SK-N-SH (cell line): ENCODE measurements around the gene SPATA16. TPM values are rescaled to one million over a fixed set of nuclear protein-coding genes. Genes with fewer than 3 reads are reported as not detected.

ENCODE experiments used
- CTCF ChIA-PET: fragments of 300-600, 350-600 bp; formaldehyde crosslinking; extraction: SDS; loops from one replicate; lab custom pipeline; 2021; lab: Yijun Ruan, JAX
- POLR2A ChIA-PET: fragments of 350-600 bp; sonication (Branson Sonifier 250); formaldehyde crosslinking; extraction: SDS; loops from one replicate; lab custom pipeline; 2020; ENCODE audit warnings: antibody characterized with exemption, inconsistent platforms; lab: Yijun Ruan, JAX
- DNase-seq: peaks from one replicate; pipeline ENCODE4 v3.0.0; 2012
- H2AFZ ChIP-seq: fragments of 200-600 bp; sonication (generic); 2 replicates; pipeline ENCODE4 v1.8.1; 2016; ENCODE audit warnings: antibody characterized with exemption, mild to moderate bottlenecking, low read depth
- H3F3A ChIP-seq: fragments of 200-600 bp; sonication (generic); replicated peaks from 2 replicates; pipeline ENCODE3; 2016; ENCODE audit warnings: antibody characterized with exemption, mild to moderate bottlenecking; ENCODE audit not compliant: insufficient read depth
- H3K27ac ChIP-seq, 2 experiments: fragments of 200-500 bp in 1 of 2; fragments of 200-600 bp in 1 of 2; sonication (Bioruptor generic) in 1 of 2; sonication (generic), shearing (Covaris generic) in 1 of 2; 2 replicates each; pipeline versions ENCODE4 v1.5.1 to v1.6.1; 2014 to 2016; ENCODE audit warnings: low read depth in 2 of 2, inconsistent platforms in 1 of 2, low read length in 1 of 2, mild to moderate bottlenecking in 1 of 2, mixed read lengths in 1 of 2
- H3K27me3 ChIP-seq: fragments of 200-600 bp; sonication (generic), shearing (Covaris generic); 2 replicates; pipeline ENCODE4 v1.6.1; 2016; ENCODE audit warnings: mixed run types; ENCODE audit not compliant: insufficient read depth
- H3K36me3 ChIP-seq, 2 experiments: fragments of 200-500 bp in 1 of 2; fragments of 200-600 bp in 1 of 2; sonication (Bioruptor generic) in 1 of 2; sonication (generic) in 1 of 2; replicated peaks in 1 of 2; 2 replicates each; pipeline versions ENCODE3 to v1.5.1; 2014 to 2016; ENCODE audit warnings: low read length in 1 of 2, mild to moderate bottlenecking in 1 of 2; ENCODE audit not compliant: insufficient read depth in 2 of 2, control insufficient read depth in 1 of 2
- H3K4me1 ChIP-seq, 2 experiments: fragments of 200-500 bp in 1 of 2; fragments of 200-600 bp in 1 of 2; sonication (Bioruptor generic) in 1 of 2; sonication (generic), shearing (Covaris generic) in 1 of 2; 2 replicates each; pipeline versions ENCODE4 v1.5.1 to v1.6.1; 2014 to 2016; ENCODE audit warnings: low read depth in 1 of 2, low read length in 1 of 2, mixed run types in 1 of 2; ENCODE audit not compliant: insufficient read depth in 2 of 2, control insufficient read depth in 1 of 2
- H3K4me2 ChIP-seq: fragments of 200-600 bp; sonication (generic), shearing (Covaris generic); 2 replicates; pipeline ENCODE4 v1.6.1; 2017; ENCODE audit warnings: mixed run types
- H3K4me3 ChIP-seq, 2 experiments: fragments of 200-500 bp in 1 of 2; fragments of 200-600 bp in 1 of 2; sonication (Bioruptor generic) in 1 of 2; sonication (generic), shearing (Covaris generic) in 1 of 2; 2 replicates each; pipeline versions ENCODE4 v1.5.1 to v1.8.1; 2014 to 2016; ENCODE audit warnings: low read depth in 2 of 2, inconsistent platforms in 1 of 2, low read length in 1 of 2, mild to moderate bottlenecking in 1 of 2, mixed read lengths in 1 of 2, moderate library complexity in 1 of 2
- H3K79me2 ChIP-seq: fragments of 200-600 bp; sonication (generic); 2 replicates; pipeline ENCODE4 v1.8.1; 2017; ENCODE audit warnings: mild to moderate bottlenecking; ENCODE audit not compliant: insufficient read depth
- H3K9ac ChIP-seq: fragments of 200-600 bp; sonication (generic); 2 replicates; pipeline ENCODE4 v1.6.1; 2017; ENCODE audit warnings: mixed run types
- H3K9me2 ChIP-seq: fragments of 200-600 bp; sonication (generic); 2 replicates; pipeline ENCODE4 v1.6.1; 2017; ENCODE audit warnings: mixed run types
- H3K9me3 ChIP-seq: fragments of 200-600 bp; sonication (generic); 2 replicates; pipeline ENCODE4 v1.6.1; 2017; ENCODE audit warnings: mixed run types, mild to moderate bottlenecking, moderate library complexity
- H4K20me1 ChIP-seq: fragments of 200-600 bp; sonication (generic); 2 replicates; pipeline ENCODE4 v1.6.1; 2017; ENCODE audit warnings: mild to moderate bottlenecking, mixed run types; ENCODE audit not compliant: insufficient read depth
- EP300 ChIP-seq, 2 experiments: IDR thresholded peaks; 2 replicates each; pipeline versions ENCODE4 v1.4.0 to v1.6.1; 2012; ENCODE audit warnings: borderline replicate concordance in 1 of 2, low read depth in 1 of 2, low read length in 1 of 2
- FOSL2 ChIP-seq: IDR thresholded peaks from 2 replicates; pipeline ENCODE4 v1.4.0; 2012; ENCODE audit warnings: low read depth, mild to moderate bottlenecking, moderate library complexity, borderline replicate concordance
- FOXJ3 ChIP-seq: sonication (generic); formaldehyde crosslinking; IDR thresholded peaks from 2 replicates; pipeline ENCODE4 v1.5.1; 2020; ENCODE audit warnings: mild to moderate bottlenecking, missing genetic modification reagents
- FOXM1 ChIP-seq: IDR thresholded peaks from 2 replicates; pipeline ENCODE4 v1.4.0; 2012; ENCODE audit warnings: low read depth, mild to moderate bottlenecking
- JUND ChIP-seq: IDR thresholded peaks from 2 replicates; pipeline ENCODE4 v1.4.0; 2012
- MEF2A ChIP-seq: IDR thresholded peaks from 2 replicates; pipeline ENCODE4 v1.4.0; 2012; ENCODE audit warnings: low read depth, borderline replicate concordance
- MXI1 ChIP-seq: IDR thresholded peaks from 2 replicates; pipeline ENCODE4 v1.6.1; 2012; ENCODE audit warnings: mild to moderate bottlenecking, low read depth, low read length, improper control_type of control experiment
- NFIC ChIP-seq: IDR thresholded peaks from 2 replicates; pipeline ENCODE4 v1.4.0; 2012; ENCODE audit warnings: borderline replicate concordance
- NRF1 ChIP-seq: IDR thresholded peaks from 2 replicates; pipeline ENCODE4 v1.6.1; 2012; ENCODE audit warnings: low read depth, mild to moderate bottlenecking, low read length
- RAD21 ChIP-seq: IDR thresholded peaks from 2 replicates; pipeline ENCODE4 v1.6.1; 2012; ENCODE audit warnings: mild to moderate bottlenecking, low read length
- SIN3A ChIP-seq: IDR thresholded peaks from 2 replicates; pipeline ENCODE4 v1.6.1; 2012; ENCODE audit warnings: low read depth, mild to moderate bottlenecking, low read length, moderate library complexity, borderline replicate concordance
- SMC3 ChIP-seq: IDR thresholded peaks from 2 replicates; pipeline ENCODE4 v1.6.1; 2012; ENCODE audit warnings: low read depth, low read length, improper control_type of control experiment
- TEAD4 ChIP-seq: IDR thresholded peaks from 2 replicates; pipeline ENCODE4 v1.4.0; 2012; ENCODE audit warnings: mild to moderate bottlenecking, borderline replicate concordance; ENCODE audit not compliant: insufficient read depth
- WGBS: methylation state at CpG from one replicate; pipeline ENCODE4 v1.1.6; 2017; ENCODE audit warnings: low lambda C conversion rate; 5-methylcytosine and 5-hydroxymethylcytosine counted together
- polyA plus RNA-seq, 3 experiments: library from polyadenylated mRNA; depleted of rRNA; stranded (reverse); fragments of >200 nt; gene quantifications; 2 replicates each; pipeline ENCODE4 v1.2.3, GENCODE V29; 2012
- TF ChIP-seq, protein P1 (sequence below): fragments of 150-350 bp; IDR thresholded peaks from 2 replicates; pipeline ENCODE4 v1.6.1; 2016; ENCODE audit warnings: mild to moderate bottlenecking, low read depth, low read length
- TF ChIP-seq, protein P2 (sequence below): fragments of 200-600 bp; sonication (generic); IDR thresholded peaks from 2 replicates; pipeline ENCODE4 v1.6.1; 2017; ENCODE audit warnings: antibody characterized with exemption, mild to moderate bottlenecking, moderate library complexity
- TF ChIP-seq, protein P3 (sequence below): IDR thresholded peaks from 2 replicates; pipeline ENCODE4 v1.4.0; 2012; ENCODE audit warnings: low read depth
- TF ChIP-seq, protein P4 (sequence below): IDR thresholded peaks from 2 replicates; pipeline ENCODE4 v1.4.0; 2012; ENCODE audit warnings: low read depth, borderline replicate concordance
- TF ChIP-seq, protein P5 (sequence below): IDR thresholded peaks from 2 replicates; pipeline ENCODE4 v1.4.0; 2012; ENCODE audit warnings: low read depth, borderline replicate concordance

The SPATA16 gene
- polyA plus RNA-seq, 1 of the 3 experiments (the other 2 are of a cell fraction) = not detected

DNA sequence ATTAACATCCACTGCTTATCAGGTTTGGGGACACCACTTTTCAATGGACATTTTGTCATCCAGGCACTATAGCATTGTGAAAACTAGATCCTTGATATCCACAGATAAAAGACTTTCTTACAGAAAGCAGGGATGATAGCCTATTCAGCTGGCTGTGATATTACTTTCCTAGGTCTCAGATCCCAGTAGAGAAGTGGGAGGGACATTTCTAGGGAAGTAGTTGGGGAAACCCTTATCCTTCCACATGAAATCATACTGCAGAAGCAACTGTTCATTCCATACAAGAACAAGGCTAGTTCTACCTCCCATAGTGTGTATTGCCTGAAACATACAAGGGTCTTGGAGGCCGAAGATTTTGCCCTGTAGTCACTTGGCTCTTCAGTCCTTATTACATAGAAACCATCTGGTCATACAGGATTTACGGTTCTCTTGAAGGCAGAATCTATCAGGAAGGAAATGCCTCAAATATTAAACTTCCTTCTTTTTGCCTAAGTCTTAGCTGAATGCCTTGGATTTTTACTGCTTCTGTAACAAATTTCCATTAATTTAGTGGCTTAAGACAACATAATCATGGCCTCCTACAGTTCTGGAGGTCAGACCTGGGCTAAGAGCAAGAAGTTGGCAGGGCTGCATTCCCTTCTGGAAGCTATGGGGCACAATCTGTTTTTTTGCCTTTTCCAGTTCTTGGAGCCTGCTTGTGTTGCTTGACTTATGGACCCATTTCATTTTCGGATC lies 271.1 kb downstream of the SPATA16 start:
- H3F3A ChIP-seq = no peaks in the 10 kb centered on the region
- no peak for TF ChIP-seq FOXM1
- TF ChIP-seq, protein P1, sequence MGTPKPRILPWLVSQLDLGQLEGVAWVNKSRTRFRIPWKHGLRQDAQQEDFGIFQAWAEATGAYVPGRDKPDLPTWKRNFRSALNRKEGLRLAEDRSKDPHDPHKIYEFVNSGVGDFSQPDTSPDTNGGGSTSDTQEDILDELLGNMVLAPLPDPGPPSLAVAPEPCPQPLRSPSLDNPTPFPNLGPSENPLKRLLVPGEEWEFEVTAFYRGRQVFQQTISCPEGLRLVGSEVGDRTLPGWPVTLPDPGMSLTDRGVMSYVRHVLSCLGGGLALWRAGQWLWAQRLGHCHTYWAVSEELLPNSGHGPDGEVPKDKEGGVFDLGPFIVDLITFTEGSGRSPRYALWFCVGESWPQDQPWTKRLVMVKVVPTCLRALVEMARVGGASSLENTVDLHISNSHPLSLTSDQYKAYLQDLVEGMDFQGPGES = no peak
- no peak for TF ChIP-seq TEAD4
- TF ChIP-seq, protein P2, sequence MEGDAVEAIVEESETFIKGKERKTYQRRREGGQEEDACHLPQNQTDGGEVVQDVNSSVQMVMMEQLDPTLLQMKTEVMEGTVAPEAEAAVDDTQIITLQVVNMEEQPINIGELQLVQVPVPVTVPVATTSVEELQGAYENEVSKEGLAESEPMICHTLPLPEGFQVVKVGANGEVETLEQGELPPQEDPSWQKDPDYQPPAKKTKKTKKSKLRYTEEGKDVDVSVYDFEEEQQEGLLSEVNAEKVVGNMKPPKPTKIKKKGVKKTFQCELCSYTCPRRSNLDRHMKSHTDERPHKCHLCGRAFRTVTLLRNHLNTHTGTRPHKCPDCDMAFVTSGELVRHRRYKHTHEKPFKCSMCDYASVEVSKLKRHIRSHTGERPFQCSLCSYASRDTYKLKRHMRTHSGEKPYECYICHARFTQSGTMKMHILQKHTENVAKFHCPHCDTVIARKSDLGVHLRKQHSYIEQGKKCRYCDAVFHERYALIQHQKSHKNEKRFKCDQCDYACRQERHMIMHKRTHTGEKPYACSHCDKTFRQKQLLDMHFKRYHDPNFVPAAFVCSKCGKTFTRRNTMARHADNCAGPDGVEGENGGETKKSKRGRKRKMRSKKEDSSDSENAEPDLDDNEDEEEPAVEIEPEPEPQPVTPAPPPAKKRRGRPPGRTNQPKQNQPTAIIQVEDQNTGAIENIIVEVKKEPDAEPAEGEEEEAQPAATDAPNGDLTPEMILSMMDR = no peak
- no peak for TF ChIP-seq SIN3A
- TF ChIP-seq NFIC = no peak
- TF ChIP-seq FOXJ3 = no peak
- TF ChIP-seq NRF1 = no peak
- TF ChIP-seq FOSL2 = no peak
- no peak for TF ChIP-seq MXI1
- TF ChIP-seq RAD21 = no peak
- TF ChIP-seq, protein P3, sequence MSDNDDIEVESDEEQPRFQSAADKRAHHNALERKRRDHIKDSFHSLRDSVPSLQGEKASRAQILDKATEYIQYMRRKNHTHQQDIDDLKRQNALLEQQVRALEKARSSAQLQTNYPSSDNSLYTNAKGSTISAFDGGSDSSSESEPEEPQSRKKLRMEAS = no peak
- TF ChIP-seq, protein P4, sequence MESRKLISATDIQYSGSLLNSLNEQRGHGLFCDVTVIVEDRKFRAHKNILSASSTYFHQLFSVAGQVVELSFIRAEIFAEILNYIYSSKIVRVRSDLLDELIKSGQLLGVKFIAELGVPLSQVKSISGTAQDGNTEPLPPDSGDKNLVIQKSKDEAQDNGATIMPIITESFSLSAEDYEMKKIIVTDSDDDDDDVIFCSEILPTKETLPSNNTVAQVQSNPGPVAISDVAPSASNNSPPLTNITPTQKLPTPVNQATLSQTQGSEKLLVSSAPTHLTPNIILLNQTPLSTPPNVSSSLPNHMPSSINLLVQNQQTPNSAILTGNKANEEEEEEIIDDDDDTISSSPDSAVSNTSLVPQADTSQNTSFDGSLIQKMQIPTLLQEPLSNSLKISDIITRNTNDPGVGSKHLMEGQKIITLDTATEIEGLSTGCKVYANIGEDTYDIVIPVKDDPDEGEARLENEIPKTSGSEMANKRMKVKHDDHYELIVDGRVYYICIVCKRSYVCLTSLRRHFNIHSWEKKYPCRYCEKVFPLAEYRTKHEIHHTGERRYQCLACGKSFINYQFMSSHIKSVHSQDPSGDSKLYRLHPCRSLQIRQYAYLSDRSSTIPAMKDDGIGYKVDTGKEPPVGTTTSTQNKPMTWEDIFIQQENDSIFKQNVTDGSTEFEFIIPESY = no peak
- no peak for TF ChIP-seq EP300 (IDR thresholded peaks at IDR 0.05; ENCODE audit: borderline replicate concordance in 1 of 2, low read depth in 1 of 2, low read length in 1 of 2)
- no peak for TF ChIP-seq MEF2A
- TF ChIP-seq, protein P5, sequence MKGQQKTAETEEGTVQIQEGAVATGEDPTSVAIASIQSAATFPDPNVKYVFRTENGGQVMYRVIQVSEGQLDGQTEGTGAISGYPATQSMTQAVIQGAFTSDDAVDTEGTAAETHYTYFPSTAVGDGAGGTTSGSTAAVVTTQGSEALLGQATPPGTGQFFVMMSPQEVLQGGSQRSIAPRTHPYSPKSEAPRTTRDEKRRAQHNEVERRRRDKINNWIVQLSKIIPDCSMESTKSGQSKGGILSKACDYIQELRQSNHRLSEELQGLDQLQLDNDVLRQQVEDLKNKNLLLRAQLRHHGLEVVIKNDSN = no peak
- no peak for TF ChIP-seq JUND
- no peak for TF ChIP-seq SMC3
- TF ChIP-seq, all 33 proteins: peak for 0
- Histone ChIP-seq H4K20me1 (no peaks in the 10 kb centered on the region), H3K9ac (no peak overlapping the region), H3K4me2 (no peak overlapping the region), H3K4me3 (no peak overlapping the region), H3K27ac (no peak overlapping the region), H3K9me3 (no peaks in the 10 kb centered on the region), H3K79me2 (no peaks in the 10 kb centered on the region), H3K4me1 (no peaks in the 10 kb centered on the region), H3K27me3 (no peaks in the 10 kb centered on the region), H2AFZ (no peak overlapping the region), H3K9me2 (no peaks in the 10 kb centered on the region), H3K36me3 (no peaks in the 10 kb centered on the region)
- ChIA-PET POLR2A (no interaction called here), CTCF (interaction anchor here (0.8 kb wide), 1 partner anchor 22 kb away, joined by 3 read pairs; no protein-coding TSS in a partner anchor)
- no peak for DNase-seq
- WGBS = 31% methylated on average over 3 of the region's 3 CpGs
